ENCODE measurements around the gene PLPP7.

Gene PLPP7

DNA sequence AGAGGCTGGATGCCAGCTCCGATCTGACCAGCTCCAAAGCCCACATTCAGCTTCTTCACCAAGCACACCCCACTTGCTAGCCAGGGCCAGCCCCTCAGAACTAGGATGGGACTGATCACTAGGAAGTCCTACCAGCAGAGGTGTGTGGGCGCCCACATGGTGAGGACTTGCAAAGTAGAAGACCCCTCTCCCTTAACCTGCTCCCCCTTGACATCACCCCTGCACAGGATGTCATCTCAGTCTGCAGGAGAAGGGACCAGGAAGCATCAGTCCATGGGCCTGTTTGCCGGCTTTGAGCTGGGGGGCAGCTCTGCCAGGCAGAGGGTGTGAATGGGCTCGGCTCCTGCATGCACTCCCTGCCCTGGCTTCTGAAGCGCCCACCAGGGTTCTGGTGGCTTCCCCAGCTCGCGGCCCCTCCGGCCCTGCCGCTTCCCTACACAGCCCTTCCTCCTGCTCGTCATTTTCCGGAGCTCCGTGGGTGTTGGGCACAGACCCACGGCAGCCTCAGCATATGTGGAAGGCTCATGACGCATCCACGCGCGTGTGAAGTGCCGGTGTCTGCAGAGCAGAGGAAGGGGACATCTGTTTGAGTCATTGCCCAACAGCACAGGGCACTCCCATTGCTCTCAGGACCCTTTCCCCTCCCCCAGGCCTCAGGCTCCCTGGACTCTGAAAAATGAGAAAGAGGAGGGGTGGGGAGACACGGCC lies 9.5 kb upstream of the PLPP7 start:
- TF ChIP-seq SIN3A (IDR thresholded peaks at IDR 0.05; ENCODE audit: borderline replicate concordance, insufficient read depth, low read length) (no peak), FOXP2 (optimal IDR thresholded peaks at IDR 0.05; ENCODE audit: borderline replicate concordance, extremely low read depth, extremely low read length, insufficient read depth) (no peak), POLR2AphosphoS5 (IDR thresholded peaks at IDR 0.05; ENCODE audit: low read depth, low read length) (no peak), TAF1 (IDR thresholded peaks at IDR 0.05; ENCODE audit: borderline replicate concordance, insufficient read depth, low read length) (no peak)
- TF ChIP-seq, protein P1, sequence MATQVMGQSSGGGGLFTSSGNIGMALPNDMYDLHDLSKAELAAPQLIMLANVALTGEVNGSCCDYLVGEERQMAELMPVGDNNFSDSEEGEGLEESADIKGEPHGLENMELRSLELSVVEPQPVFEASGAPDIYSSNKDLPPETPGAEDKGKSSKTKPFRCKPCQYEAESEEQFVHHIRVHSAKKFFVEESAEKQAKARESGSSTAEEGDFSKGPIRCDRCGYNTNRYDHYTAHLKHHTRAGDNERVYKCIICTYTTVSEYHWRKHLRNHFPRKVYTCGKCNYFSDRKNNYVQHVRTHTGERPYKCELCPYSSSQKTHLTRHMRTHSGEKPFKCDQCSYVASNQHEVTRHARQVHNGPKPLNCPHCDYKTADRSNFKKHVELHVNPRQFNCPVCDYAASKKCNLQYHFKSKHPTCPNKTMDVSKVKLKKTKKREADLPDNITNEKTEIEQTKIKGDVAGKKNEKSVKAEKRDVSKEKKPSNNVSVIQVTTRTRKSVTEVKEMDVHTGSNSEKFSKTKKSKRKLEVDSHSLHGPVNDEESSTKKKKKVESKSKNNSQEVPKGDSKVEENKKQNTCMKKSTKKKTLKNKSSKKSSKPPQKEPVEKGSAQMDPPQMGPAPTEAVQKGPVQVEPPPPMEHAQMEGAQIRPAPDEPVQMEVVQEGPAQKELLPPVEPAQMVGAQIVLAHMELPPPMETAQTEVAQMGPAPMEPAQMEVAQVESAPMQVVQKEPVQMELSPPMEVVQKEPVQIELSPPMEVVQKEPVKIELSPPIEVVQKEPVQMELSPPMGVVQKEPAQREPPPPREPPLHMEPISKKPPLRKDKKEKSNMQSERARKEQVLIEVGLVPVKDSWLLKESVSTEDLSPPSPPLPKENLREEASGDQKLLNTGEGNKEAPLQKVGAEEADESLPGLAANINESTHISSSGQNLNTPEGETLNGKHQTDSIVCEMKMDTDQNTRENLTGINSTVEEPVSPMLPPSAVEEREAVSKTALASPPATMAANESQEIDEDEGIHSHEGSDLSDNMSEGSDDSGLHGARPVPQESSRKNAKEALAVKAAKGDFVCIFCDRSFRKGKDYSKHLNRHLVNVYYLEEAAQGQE (IDR thresholded peaks at IDR 0.05; ENCODE audit: insufficient read depth in 1 of 2, low read depth in 2 of 2, low read length in 2 of 2) = no peak

DNA sequence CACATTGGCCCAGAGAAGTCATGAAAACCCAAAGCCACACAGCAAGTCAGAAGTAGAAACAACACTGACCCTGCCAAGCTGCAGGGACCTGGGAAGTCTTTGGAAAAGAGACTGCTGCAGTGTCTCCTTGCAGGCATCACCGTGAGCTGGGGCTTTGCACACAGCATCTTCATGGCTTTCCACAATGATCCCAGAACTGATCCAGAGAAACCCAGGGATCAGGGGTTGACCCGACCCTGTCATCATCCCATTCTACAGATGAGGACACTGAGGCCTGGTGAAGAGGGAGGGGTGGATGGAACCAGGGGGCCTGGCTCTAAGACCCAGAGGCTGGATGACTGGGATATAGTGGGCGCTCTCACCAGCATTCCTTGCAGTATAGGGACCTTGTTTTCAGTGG lies 8.9 kb upstream of the PLPP7 start:
- TF ChIP-seq FOXP2 (optimal IDR thresholded peaks at IDR 0.05; ENCODE audit: borderline replicate concordance, extremely low read depth, extremely low read length, insufficient read depth) (no peak), POLR2AphosphoS5 (IDR thresholded peaks at IDR 0.05; ENCODE audit: low read depth, low read length) (no peak), SIN3A (IDR thresholded peaks at IDR 0.05; ENCODE audit: borderline replicate concordance, insufficient read depth, low read length) (no peak), TAF1 (IDR thresholded peaks at IDR 0.05; ENCODE audit: borderline replicate concordance, insufficient read depth, low read length) (no peak)
- TF ChIP-seq, protein P1 (IDR thresholded peaks at IDR 0.05; ENCODE audit: insufficient read depth in 1 of 2, low read depth in 2 of 2, low read length in 2 of 2) = no peak

DNA sequence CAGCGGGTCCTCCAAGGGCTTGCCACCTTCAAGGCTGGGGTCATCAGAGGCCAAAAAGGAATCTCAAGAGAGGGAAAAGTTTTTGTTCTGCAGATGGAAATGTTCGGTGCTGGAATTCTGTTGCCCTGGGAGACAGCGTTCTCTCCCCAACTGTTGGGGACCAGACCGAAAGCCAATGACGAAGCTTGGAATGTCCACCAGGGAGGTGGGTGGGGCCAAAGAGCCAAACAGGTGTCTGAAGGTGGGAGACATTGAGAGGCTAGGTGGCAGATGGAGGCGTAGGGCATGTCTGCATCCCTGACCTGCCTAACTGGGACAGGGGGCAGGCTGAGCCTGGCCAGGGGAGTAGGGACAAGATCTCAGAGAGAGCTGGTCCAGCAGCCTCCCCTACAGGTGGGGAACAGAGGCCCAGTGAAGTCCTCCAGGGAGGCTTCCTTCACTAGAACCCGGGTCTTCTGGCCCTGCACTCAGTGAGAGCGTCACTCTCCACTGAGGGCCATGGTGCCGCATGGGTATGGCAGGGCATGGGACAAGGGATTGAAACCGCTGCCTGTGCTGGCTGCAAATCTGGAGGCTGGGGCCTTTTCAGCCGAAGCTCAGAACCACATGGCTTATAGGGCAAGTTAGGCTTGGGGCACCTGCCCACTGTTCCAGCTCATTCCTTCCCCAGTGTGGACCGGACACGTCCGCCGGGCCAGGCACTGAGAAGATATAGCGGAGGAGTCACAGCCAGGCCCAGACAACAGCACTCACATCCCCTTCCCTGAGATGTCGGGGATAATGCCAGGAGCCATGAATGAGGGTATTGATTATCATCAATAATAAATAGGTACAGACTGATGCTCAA lies 8.2 kb upstream of the PLPP7 start:
- no peak for TF ChIP-seq SIN3A (IDR thresholded peaks at IDR 0.05; ENCODE audit: borderline replicate concordance, insufficient read depth, low read length)
- no peak for TF ChIP-seq FOXP2 (optimal IDR thresholded peaks at IDR 0.05; ENCODE audit: borderline replicate concordance, extremely low read depth, extremely low read length, insufficient read depth)
- TF ChIP-seq TAF1 (IDR thresholded peaks at IDR 0.05; ENCODE audit: borderline replicate concordance, insufficient read depth, low read length) = no peak
- TF ChIP-seq POLR2AphosphoS5 (IDR thresholded peaks at IDR 0.05; ENCODE audit: low read depth, low read length) = no peak

DNA sequence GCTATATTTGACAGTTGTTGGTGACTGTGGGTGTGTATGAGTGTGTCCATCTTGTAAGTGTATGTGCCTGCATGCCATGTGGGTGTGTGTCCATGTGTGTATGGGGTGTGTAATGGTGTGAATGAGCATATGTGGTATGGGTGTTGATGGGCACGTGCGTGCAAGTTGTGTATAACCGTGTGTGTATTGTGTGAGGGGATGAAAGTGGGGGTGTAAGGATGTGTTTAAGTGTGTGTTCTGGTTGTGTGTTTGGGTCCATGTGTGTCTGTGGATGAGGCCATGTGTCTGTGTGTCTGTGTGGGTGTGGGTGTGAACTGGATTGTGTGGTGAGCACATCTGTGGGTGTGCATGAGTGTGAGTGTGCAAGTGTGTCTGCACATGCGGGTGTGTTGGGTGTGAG lies 7.3 kb upstream of the PLPP7 start:
- TF ChIP-seq, protein P1 (IDR thresholded peaks at IDR 0.05; ENCODE audit: insufficient read depth in 1 of 2, low read depth in 2 of 2, low read length in 2 of 2) = no peak
- TF ChIP-seq SIN3A (IDR thresholded peaks at IDR 0.05; ENCODE audit: borderline replicate concordance, insufficient read depth, low read length) (no peak), TAF1 (IDR thresholded peaks at IDR 0.05; ENCODE audit: borderline replicate concordance, insufficient read depth, low read length) (no peak), POLR2AphosphoS5 (IDR thresholded peaks at IDR 0.05; ENCODE audit: low read depth, low read length) (no peak), FOXP2 (optimal IDR thresholded peaks at IDR 0.05; ENCODE audit: borderline replicate concordance, extremely low read depth, extremely low read length, insufficient read depth) (no peak)

DNA sequence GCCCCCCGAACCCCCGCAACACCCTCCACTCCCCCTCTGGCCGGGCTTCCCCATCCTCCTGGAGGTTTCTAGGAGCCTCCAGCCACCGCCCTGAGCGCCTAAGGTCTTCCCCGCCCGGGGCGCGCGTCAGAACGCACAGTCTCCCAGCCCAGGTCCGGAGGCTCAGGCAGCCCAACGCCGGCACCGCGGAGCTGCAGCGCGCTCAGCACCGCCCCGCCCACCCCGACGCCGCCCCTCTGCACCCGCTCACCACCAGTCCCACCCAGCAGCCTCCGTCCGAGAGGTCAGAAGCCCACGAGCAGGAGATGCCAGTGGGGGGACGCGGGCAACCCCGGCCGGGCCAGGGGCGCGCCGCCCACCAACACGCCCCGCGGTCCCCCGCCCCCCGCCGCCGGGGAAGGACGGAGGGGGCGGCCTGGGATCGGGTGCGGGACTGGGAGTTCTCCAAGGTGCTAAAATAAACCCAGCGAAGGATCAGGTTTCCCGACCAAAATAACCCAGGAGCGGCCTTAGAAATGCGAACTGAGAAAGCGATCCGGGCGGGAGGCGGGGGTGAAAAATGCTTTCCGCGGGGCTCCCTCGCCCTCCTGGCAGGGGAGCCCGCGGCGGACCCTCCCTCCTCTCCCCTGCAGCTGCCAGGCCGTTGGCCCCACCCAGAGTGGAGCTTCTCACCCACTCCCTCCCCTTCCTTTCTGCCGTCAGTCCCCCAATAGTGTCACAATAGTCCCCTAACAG lies 6.7 kb upstream of the PLPP7 start:
- TF ChIP-seq SIN3A (IDR thresholded peaks at IDR 0.05; ENCODE audit: borderline replicate concordance, insufficient read depth, low read length) = no peak
- TF ChIP-seq, protein P1 (IDR thresholded peaks at IDR 0.05; ENCODE audit: insufficient read depth in 1 of 2, low read depth in 2 of 2, low read length in 2 of 2) = peak; percentile 38 to 78; a peak in 3 of 4 replicates

Measured in PFSK-1 (cell line).